Endothelial cell of umbilical vein (primary cell): ENCODE measurements around the gene PRKCB. TPM values are rescaled to one million over a fixed set of nuclear protein-coding genes. Genes with fewer than 3 reads are reported as not detected.

Source experiments
- BruUV-seq: library from RNA; stranded (reverse); fragments of 400-500 nt; replicated peaks from 2 replicates; lab custom pipeline; 2021; lab: Mats Ljungman, UMichigan
- CTCF ChIA-PET: fragments of 300-600, 350-600 bp; sonication (Branson Sonifier 250); formaldehyde crosslinking; loops from one replicate; lab custom pipeline; 2021; ENCODE audit warnings: antibody characterized with exemption, inconsistent platforms; lab: Charles Lee
- POLR2A ChIA-PET: fragments of 300-600, 350-600 bp; sonication (Branson Sonifier 250); formaldehyde crosslinking; loops from one replicate; lab custom pipeline; 2021; ENCODE audit warnings: antibody characterized with exemption, inconsistent platforms; lab: Charles Lee
- DNase-seq: peaks from one replicate; pipeline ENCODE4 v3.0.0-alpha.2; 2011; ENCODE audit warnings: low read depth, low spot score
- FAIRE-seq: peaks from 2 replicates; lab custom pipeline; 2011; peaks lifted over from hg19 to GRCh38; lab: Jason Lieb, UNC
- H2AFZ ChIP-seq: 2 replicates; pipeline ENCODE4 v1.6.0; 2012; ENCODE audit warnings: low read depth, low read length, control low read depth, inconsistent platforms
- H3K27ac ChIP-seq: 2 replicates; pipeline ENCODE4 v1.5.1; 2011; ENCODE audit warnings: low read depth, mild to moderate bottlenecking, control low read depth, low read length, moderate library complexity; ENCODE audit not compliant: insufficient read depth
- H3K27me3 ChIP-seq, 2 experiments: 2 replicates each; pipeline versions ENCODE4 v1.6.0 to v1.6.1; 2011; ENCODE audit warnings: low read length in 2 of 2, mixed read lengths in 1 of 2; ENCODE audit not compliant: control insufficient read depth in 2 of 2, insufficient read depth in 2 of 2
- H3K36me3 ChIP-seq, 2 experiments: 2 replicates in 1 of 2; 3 replicates in 1 of 2; pipeline ENCODE4 v1.5.1; 2011; ENCODE audit warnings: low read length in 2 of 2, mild to moderate bottlenecking in 1 of 2, moderate library complexity in 1 of 2; ENCODE audit not compliant: control insufficient read depth in 2 of 2, insufficient read depth in 2 of 2; ENCODE audit errors: extremely low read depth in 1 of 2
- H3K4me1 ChIP-seq: 3 replicates; pipeline ENCODE4 v1.5.1; 2011; ENCODE audit warnings: mild to moderate bottlenecking, low read length; ENCODE audit not compliant: control insufficient read depth, insufficient read depth; ENCODE audit errors: extremely low read depth
- H3K4me2 ChIP-seq: 2 replicates; pipeline ENCODE4 v1.6.1; 2011; ENCODE audit warnings: low read length, control low read depth, mixed read lengths; ENCODE audit not compliant: insufficient read depth
- H3K4me3 ChIP-seq, 3 experiments: fragments of 200-600 bp in 1 of 3; sonication (generic), shearing (Covaris generic) in 1 of 3; replicated peaks in 1 of 3; 2 replicates each; pipeline ENCODE4 v1.5.1; 2011 to 2016; ENCODE audit warnings: control low read depth in 3 of 3, low read length in 3 of 3, mild to moderate bottlenecking in 2 of 3, inconsistent platforms in 1 of 3, low read depth in 1 of 3, moderate library complexity in 1 of 3; ENCODE audit not compliant: insufficient read depth in 1 of 3
- H3K79me2 ChIP-seq: 2 replicates; pipeline ENCODE4 v1.6.0; 2012; ENCODE audit warnings: low read length, inconsistent platforms; ENCODE audit not compliant: control insufficient read depth, insufficient read depth
- H3K9ac ChIP-seq: replicated peaks from 2 replicates; pipeline ENCODE3; 2011; ENCODE audit warnings: low read length, control low read depth; ENCODE audit not compliant: insufficient read depth; ENCODE audit errors: extremely low read depth
- H3K9me1 ChIP-seq: replicated peaks from 3 replicates; pipeline ENCODE4 v1.6.0; 2011; ENCODE audit warnings: mild to moderate bottlenecking, low read length; ENCODE audit not compliant: control insufficient read depth, insufficient read depth; ENCODE audit errors: extremely low read depth
- H3K9me3 ChIP-seq: replicated peaks from 2 replicates; pipeline ENCODE4 v1.5.1; 2012; ENCODE audit warnings: low read length, inconsistent platforms; ENCODE audit not compliant: control insufficient read depth, insufficient read depth
- H4K20me1 ChIP-seq: replicated peaks from 2 replicates; pipeline ENCODE3; 2011; ENCODE audit warnings: mild to moderate bottlenecking, low read length; ENCODE audit not compliant: control insufficient read depth, insufficient read depth; ENCODE audit errors: extremely low read depth
- CTCF ChIP-seq, 2 donors: IDR thresholded peaks; 1 replicate in 1 of 2; 2 replicates in 1 of 2; pipeline ENCODE4 v1.5.1; 2011; ENCODE audit warnings: low read length in 2 of 2, mild to moderate bottlenecking in 2 of 2, moderate library complexity in 2 of 2, control low read depth in 1 of 2, inconsistent platforms in 1 of 2, low read depth in 1 of 2; ENCODE audit not compliant: insufficient read depth in 1 of 2; ENCODE audit errors: extremely low read depth in 1 of 2
- EZH2 ChIP-seq: IDR thresholded peaks from 2 replicates; pipeline ENCODE4 v1.6.1; 2012; ENCODE audit warnings: borderline replicate concordance, low read depth, mild to moderate bottlenecking, moderate library complexity, low read length, inconsistent platforms; ENCODE audit not compliant: severe bottlenecking
- FOS ChIP-seq: IDR thresholded peaks from 2 replicates; pipeline ENCODE4 v1.6.1; 2011; ENCODE audit warnings: mild to moderate bottlenecking, low read length, moderate library complexity, borderline replicate concordance; ENCODE audit not compliant: insufficient read depth
- GATA2 ChIP-seq: IDR thresholded peaks from 2 replicates; pipeline ENCODE4 v1.7.0; 2011; ENCODE audit warnings: low read depth, mild to moderate bottlenecking, moderate library complexity, mixed read lengths, low read length; ENCODE audit not compliant: insufficient read length, insufficient read depth
- JUN ChIP-seq: IDR thresholded peaks from 2 replicates; pipeline ENCODE4 v1.6.1; 2011; ENCODE audit warnings: borderline replicate concordance, low read depth; ENCODE audit not compliant: insufficient read length, insufficient read depth
- MYC ChIP-seq: IDR thresholded peaks from one replicate; pipeline ENCODE4 v1.6.1; 2011; ENCODE audit warnings: mild to moderate bottlenecking, low read depth, low read length
- POLR2A ChIP-seq: IDR thresholded peaks from 2 replicates; pipeline ENCODE4 v1.6.1; 2012; ENCODE audit warnings: low read depth, mild to moderate bottlenecking, control low read depth, low read length
- POLR2AphosphoS5 ChIP-seq: IDR thresholded peaks from 2 replicates; pipeline ENCODE4 v1.6.1; 2012; ENCODE audit warnings: low read depth, mild to moderate bottlenecking, control low read depth, low read length, moderate library complexity; ENCODE audit not compliant: insufficient read depth
- dilution Hi-C: fragments of 300-500 bp; cut with MboI; formaldehyde crosslinking; loops from one replicate; pipeline ENCODE4 v1.15.0; 2019; ENCODE audit warnings: low sequenced_read_pairs; ENCODE audit not compliant: extremely low pct_ligation_motif_present
- intact Hi-C: fragments of 100-400 bp; cut with micrococcal nuclease; formaldehyde crosslinking; loops from one replicate; pipeline ENCODE4 v1.10.0; 2022
- polyA plus RNA-seq, 4 experiments: library from polyadenylated mRNA; depleted of rRNA in 3 of 4; stranded (reverse) in 3 of 4; unstranded in 1 of 4; fragments of >200 nt; gene quantifications; 2 replicates each; pipeline versions ENCODE4 v1.2.1 to v1.2.3, GENCODE V29; 2011 to 2012; ENCODE audit warnings: missing spikeins in 1 of 4
- total RNA-seq: library from RNA; stranded (reverse); gene quantifications from 2 replicates; pipeline ENCODE4 v1.2.3, GENCODE V29; 2021
- TF ChIP-seq, protein P1 (sequence below): IDR thresholded peaks from 2 replicates; pipeline ENCODE4 v1.6.1; 2011; ENCODE audit not compliant: insufficient read depth, insufficient read length

The PRKCB gene
- total and polyA plus RNA-seq, 2 donors (not counting 3 experiments of a cell fraction or from before 2014, with no cell fraction given) = 0.01 TPM; not detected in 1

GRCh38 chr16:23830276-23830675 is 5.5 kb upstream of the PRKCB start:
- Histone ChIP-seq H3K9me3 (no peaks in the 10 kb centered on the region), H3K27me3 (peaks cover 3 to 16% of the 10 kb centered on the region in 2 experiments), H3K4me2 (no peak overlapping the region), H4K20me1 (no peaks in the 10 kb centered on the region), H3K9me1 (no peaks in the 10 kb centered on the region), H3K4me1 (no peaks in the 10 kb centered on the region), H3K9ac (no peak overlapping the region), H3K79me2 (no peaks in the 10 kb centered on the region), H3K36me3 (no peaks in the 10 kb centered on the region), H2AFZ (no peak overlapping the region), H3K27ac (no peak overlapping the region), H3K4me3 (no peak overlapping the region)
- DNase-seq (no peak), FAIRE-seq (no peak)
- ChIA-PET POLR2A (no interaction called here), CTCF (interaction anchor here (1.0 to 1.1 kb wide), 2 partner anchors 21 to 39 kb away, joined by 3 read pairs; no protein-coding TSS in a partner anchor)
- no peak for TF ChIP-seq MYC
- no peak for TF ChIP-seq POLR2A
- no peak for TF ChIP-seq FOS
- no peak for TF ChIP-seq JUN
- no peak for TF ChIP-seq CTCF (IDR thresholded peaks at IDR 0.05; ENCODE audit: extremely low read depth in 1 of 2, insufficient read depth in 1 of 2, low read depth in 1 of 2, low read length in 2 of 2)
- TF ChIP-seq GATA2 = no peak
- no peak for TF ChIP-seq POLR2AphosphoS5
- no peak for TF ChIP-seq EZH2
- TF ChIP-seq, protein P1, sequence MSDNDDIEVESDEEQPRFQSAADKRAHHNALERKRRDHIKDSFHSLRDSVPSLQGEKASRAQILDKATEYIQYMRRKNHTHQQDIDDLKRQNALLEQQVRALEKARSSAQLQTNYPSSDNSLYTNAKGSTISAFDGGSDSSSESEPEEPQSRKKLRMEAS = no peak
- BruUV-seq = no TSS peak
- intact Hi-C loops = no loop called here
- dilution Hi-C loops = no loop called here
